Transverse colon (tissue), 4 donors: Measurements from ENCODE around the gene MXI1.

Source experiments
- POLR2A ChIP-seq: fragments of 450-650 bp; IDR thresholded peaks from one replicate; pipeline ENCODE4 v1.6.1; 2016; ENCODE audit warnings: antibody characterized with exemption, mild to moderate bottlenecking, moderate library complexity
- POLR2AphosphoS5 ChIP-seq, 3 donors: sonication (generic); formaldehyde crosslinking; IDR thresholded peaks; one replicate each; pipeline ENCODE4 v1.6.1; 2016; ENCODE audit warnings: antibody characterized with exemption in 3 of 3
- TF ChIP-seq, protein P1 (sequence below), 5 experiments: fragments of 200-600 bp in 3 of 5; fragments of 450-650 bp in 2 of 5; sonication (generic) in 3 of 5; IDR thresholded peaks; 1 replicate in 2 of 5; 2 replicates in 3 of 5; pipeline ENCODE4 v1.5.1; 2016 to 2017; ENCODE audit warnings: antibody characterized with exemption in 5 of 5, inconsistent platforms in 3 of 5, mild to moderate bottlenecking in 2 of 5, moderate library complexity in 1 of 5

DNA sequence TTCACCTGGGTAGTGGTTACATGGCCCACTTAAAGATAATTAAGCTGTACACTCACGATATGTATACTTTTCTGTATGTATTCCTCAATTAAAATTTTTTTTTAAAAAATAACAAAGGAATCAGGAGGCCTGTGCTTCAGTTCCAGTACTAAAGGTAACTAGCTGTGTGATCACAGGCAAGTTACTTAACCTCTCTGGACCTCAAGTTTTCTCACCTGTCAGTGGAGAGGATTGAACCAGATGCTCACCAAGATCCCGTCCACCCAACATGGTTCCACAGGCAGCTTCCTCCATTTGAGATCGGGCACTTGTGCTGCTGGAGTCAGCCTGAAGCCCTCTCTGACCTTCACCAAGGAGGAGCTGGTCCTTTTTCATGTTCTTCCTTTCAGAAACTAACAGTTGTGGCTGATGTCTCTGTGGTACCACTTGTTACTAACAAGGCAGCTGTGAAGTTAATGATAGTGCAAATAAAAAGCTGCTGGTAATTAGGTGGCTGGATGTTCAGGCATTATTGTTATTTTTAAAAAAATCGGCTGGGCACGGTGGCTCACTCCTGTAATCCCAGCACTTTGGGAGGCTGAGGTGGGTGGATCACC lies 126.8 kb downstream of the MXI1 start:
- TF ChIP-seq, protein P1, sequence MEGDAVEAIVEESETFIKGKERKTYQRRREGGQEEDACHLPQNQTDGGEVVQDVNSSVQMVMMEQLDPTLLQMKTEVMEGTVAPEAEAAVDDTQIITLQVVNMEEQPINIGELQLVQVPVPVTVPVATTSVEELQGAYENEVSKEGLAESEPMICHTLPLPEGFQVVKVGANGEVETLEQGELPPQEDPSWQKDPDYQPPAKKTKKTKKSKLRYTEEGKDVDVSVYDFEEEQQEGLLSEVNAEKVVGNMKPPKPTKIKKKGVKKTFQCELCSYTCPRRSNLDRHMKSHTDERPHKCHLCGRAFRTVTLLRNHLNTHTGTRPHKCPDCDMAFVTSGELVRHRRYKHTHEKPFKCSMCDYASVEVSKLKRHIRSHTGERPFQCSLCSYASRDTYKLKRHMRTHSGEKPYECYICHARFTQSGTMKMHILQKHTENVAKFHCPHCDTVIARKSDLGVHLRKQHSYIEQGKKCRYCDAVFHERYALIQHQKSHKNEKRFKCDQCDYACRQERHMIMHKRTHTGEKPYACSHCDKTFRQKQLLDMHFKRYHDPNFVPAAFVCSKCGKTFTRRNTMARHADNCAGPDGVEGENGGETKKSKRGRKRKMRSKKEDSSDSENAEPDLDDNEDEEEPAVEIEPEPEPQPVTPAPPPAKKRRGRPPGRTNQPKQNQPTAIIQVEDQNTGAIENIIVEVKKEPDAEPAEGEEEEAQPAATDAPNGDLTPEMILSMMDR (IDR thresholded peaks at IDR 0.05) = no peak
- TF ChIP-seq POLR2A (no peak), POLR2AphosphoS5 (IDR thresholded peaks at IDR 0.05) (no peak)
